ENCODE measurements around the gene COG4.
"Not testable (repeated sequence)": the region's sequence is repeated elsewhere in the genome, so short reads cannot be mapped to it uniquely, and the experiment has no call there.

COG4 gene

DNA sequence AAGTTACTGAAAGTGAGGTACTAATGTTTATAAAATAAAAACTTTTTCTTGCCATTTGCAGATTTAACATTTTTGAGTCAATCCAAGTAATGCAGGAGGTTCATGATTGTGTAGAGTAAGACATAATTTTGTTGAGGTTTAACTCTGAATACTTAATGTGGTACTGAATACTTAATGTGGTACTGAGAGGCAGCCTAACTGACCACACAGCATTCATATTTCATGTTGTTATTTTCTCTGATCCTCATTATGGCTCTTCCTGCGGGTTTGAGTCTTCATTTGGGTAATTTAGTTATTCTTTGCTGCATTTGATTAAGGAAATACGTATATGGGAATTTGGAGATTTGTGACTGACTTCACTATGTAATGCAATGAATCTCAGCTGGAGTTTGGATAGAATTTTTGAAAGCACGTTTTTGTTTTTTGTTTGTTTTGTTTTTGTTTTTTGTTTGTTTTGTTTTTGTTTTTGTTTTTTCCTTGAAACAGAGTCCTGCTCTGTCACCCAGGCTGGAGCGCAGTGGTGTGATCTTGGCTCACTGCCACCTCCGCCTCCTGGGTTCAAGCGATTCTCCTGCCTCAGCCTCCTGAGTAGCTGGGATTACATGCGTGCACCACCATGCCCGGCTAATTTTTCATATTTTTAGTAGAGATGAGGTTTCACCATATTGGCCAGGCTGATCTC is 4.1 kb upstream of the COG4 start:
- no peak for DNase-seq (ENCODE audit: low spot score)
- TF ChIP-seq, protein P1, sequence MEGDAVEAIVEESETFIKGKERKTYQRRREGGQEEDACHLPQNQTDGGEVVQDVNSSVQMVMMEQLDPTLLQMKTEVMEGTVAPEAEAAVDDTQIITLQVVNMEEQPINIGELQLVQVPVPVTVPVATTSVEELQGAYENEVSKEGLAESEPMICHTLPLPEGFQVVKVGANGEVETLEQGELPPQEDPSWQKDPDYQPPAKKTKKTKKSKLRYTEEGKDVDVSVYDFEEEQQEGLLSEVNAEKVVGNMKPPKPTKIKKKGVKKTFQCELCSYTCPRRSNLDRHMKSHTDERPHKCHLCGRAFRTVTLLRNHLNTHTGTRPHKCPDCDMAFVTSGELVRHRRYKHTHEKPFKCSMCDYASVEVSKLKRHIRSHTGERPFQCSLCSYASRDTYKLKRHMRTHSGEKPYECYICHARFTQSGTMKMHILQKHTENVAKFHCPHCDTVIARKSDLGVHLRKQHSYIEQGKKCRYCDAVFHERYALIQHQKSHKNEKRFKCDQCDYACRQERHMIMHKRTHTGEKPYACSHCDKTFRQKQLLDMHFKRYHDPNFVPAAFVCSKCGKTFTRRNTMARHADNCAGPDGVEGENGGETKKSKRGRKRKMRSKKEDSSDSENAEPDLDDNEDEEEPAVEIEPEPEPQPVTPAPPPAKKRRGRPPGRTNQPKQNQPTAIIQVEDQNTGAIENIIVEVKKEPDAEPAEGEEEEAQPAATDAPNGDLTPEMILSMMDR (IDR thresholded peaks at IDR 0.05; ENCODE audit: extremely low read depth, missing control alignments) = no peak

DNA sequence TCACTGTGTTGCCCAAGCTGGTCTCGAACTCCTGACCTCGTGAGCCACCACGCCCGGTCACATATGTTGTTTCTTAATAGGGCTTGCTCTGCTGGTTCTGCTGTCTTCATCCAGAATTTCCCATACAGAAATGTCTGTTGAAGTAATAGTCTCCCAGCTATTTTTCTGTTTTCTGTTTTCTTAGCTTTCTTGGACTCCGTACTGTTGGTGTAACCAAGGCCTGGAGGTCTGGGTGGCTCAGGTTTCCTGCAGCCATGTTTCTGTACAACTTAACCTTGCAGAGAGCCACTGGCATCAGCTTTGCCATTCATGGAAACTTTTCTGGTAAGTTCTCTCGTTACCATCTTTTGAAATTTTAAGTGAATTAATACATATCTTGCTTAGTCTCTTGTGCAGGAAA is 3.0 kb upstream of the COG4 start:
- TF ChIP-seq, protein P1 (IDR thresholded peaks at IDR 0.05; ENCODE audit: extremely low read depth, missing control alignments) = no peak
- no peak for DNase-seq (ENCODE audit: low spot score)

DNA sequence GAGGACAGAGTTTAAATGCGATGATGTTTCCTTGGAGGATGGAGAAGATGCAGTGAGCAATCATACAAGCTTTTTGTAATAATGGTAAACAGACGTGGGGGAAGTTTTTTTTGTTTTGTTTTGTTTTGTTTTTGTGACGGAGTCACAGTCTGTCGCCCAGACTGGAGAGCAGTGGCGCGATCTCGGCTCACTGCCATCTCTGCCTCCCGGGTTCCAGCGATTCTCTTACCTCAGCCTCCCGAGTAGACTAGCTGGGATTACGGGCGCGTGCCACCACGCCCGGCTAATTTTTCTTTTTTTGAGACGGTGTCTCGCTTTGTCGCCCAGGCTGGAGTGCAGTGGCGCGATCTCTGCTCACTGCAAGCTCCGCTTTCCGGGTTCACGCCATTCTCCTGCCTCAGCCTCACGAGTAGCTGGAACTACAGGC is 1.1 kb upstream of the COG4 start:
- DNase-seq (ENCODE audit: low spot score) = not testable (repeated sequence)

DNA sequence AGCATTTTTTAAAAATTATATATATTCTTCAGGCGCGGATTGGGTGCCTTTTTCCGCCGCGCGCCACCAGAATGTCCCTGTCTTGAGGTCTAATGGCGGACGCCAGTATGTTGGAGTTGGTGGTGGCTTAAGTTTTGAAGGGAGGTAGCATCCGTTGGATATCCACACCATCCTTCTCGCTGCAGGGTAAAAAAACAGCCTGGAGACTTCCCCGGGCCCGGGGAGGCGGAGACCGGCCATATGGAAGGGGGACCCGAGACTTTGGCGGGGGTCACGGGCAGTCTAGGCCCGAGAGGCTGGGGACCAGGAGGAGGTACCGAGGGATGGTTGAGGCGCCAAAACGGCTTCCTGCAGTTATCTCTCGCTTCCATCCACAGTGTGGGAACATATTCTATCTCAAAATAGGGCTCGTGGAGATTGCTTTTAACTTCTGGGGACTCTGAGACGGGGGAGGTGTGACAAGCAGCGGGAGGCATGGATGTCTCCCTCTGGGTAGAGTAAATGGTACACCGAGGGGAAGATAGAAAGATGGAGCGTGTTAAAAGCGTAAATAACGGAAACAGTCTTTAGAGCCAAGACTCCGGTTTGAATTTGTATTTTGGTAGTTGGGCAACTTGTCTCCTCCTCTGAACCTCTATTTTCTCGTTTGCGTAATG is 517 bp upstream of the COG4 start, which contains the start of gene SF3B3:
TSS of gene SF3B3 (plus strand) at position 74 of the 656 bp plus-strand sequence. CDS start 2,841 bp downstream, outside the sequence.
- peak; percentile 62 for DNase-seq (ENCODE audit: low spot score)
- TF ChIP-seq, protein P1 (IDR thresholded peaks at IDR 0.05; ENCODE audit: extremely low read depth, missing control alignments) = no peak

DNA sequence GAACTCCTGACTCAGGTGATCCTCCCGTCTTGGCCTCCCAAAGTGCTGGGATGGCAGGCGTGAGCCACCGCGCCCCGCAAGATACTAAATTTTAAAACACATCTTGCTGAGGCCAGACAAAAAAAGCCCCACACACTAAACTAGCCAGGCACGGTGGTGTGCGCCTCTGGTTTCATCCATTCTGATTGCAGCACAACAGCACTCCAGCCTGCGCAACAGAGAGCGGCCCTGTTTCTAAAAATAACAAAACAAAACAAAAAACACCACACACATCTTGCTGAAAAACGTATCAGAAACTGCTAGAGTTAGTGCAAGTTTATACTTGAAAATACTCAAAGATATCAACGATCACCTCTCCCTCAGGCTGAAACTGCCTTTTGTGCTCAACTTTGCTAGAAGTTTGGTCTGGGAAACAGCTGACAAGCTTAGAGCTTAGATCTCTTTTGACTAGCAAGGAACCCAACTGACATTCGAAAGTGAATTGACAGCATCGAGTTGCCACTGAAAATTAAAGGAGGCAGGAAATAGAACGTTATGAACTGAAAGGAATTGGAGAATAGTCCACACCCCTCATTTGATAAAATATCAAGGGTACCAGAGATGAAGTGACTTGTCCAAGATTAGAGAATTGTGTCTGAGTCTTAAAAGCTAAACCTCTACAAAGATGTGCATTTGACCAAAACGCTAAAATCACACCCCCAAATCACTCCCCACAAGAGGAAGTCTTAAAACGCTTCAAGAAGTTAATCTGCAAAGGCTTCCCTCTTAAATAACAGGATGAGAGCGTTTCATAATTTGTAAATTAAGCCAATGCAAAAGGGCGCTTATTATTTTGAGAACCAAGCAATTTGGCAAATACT is 908 bp downstream of the COG4 start:
- TF ChIP-seq, protein P1 (IDR thresholded peaks at IDR 0.05; ENCODE audit: extremely low read depth, missing control alignments) = no peak
- DNase-seq (ENCODE audit: low spot score) = peak; percentile 17

DNA sequence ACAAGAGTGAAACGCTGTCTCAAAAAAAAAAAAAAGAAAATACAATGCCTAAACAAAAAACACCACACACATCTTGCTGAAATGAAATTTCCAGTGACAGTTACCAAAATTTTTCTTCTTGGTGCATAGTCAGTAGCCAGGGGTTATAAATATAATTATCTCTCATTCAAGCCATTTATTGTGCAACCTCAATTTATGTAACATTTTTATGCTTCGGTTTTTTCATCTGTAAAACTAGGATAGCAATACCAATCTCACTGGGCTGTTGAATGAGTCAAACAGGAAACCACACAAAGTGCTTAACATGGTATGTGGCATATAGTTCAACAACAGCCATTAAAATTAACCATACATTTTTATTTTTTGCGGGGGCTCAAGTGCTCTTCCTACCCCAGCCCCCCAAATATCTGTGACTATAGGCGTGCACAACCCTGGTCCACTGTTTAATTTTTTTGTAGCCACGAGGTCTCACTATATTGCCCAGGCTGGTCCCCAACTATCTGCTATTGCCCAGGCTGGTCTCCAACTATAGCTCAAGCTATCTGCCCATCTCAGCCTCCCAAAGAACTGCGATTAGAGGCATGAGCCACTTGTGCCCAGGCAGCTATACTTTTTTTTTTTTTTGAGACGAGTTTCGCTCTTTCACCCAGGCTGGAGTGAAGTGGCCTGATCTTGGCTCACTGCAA is 2.6 kb downstream of the COG4 start:
- TF ChIP-seq, protein P1 (IDR thresholded peaks at IDR 0.05; ENCODE audit: extremely low read depth, missing control alignments) = no peak
- peak; percentile 21 for DNase-seq (ENCODE audit: low spot score)

DNA sequence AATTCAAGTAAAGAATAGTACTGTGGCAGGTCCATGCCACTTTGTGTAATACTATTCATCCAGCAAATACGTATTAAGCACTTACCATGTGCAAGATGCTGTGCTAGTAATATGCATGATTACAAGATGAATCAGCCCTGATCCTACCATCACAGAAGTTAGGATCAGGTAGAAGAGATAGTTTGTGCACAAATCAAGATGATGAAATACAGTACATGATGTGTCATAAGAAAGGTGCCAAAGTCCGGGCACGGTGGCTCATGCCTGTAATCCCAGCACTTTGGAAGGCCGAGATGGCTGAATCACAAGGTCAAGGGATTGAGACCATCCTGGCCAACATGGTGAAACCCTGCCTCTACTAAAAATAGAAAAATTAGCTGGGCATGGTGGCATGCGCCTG is 10.9 kb downstream of the COG4 start:
- TF ChIP-seq, protein P1 (IDR thresholded peaks at IDR 0.05; ENCODE audit: extremely low read depth, missing control alignments) = no peak
- no peak for DNase-seq (ENCODE audit: low spot score)
